Mesenteric fat pad (tissue), 1 donor: ENCODE data around the gene RBM10. TPM values are rescaled to one million over a fixed set of nuclear protein-coding genes. Genes with fewer than 3 reads are reported as not detected.
A peak's percentile ranks its signal among the peaks of the same experiment; 100 is the strongest.
"Not testable (repeated sequence)": the region's sequence is repeated elsewhere in the genome, so short reads cannot be mapped to it uniquely, and the experiment has no call there.

Experiments used
- DNase-seq: peaks from one replicate; pipeline ENCODE4 v3.0.0-alpha.2; 2020; ENCODE audit warnings: low spot score
- long read RNA-seq: library from polyadenylated mRNA; unstranded; transcript quantifications from one replicate; pipeline ENCODE4 v2.0.0, GENCODE V29; 2020
- total RNA-seq: library from RNA; stranded (reverse); fragmentation: NEBNext Ultra II Directional; extraction: Animal tissue kit (Norgen Biotek cat#: 25700); gene quantifications from one replicate; pipeline ENCODE4 v1.2.1, GENCODE V29; 2021
- donor health status: DM: yes; HTN: yes; CAD: no.

The RBM10 gene, protein sequence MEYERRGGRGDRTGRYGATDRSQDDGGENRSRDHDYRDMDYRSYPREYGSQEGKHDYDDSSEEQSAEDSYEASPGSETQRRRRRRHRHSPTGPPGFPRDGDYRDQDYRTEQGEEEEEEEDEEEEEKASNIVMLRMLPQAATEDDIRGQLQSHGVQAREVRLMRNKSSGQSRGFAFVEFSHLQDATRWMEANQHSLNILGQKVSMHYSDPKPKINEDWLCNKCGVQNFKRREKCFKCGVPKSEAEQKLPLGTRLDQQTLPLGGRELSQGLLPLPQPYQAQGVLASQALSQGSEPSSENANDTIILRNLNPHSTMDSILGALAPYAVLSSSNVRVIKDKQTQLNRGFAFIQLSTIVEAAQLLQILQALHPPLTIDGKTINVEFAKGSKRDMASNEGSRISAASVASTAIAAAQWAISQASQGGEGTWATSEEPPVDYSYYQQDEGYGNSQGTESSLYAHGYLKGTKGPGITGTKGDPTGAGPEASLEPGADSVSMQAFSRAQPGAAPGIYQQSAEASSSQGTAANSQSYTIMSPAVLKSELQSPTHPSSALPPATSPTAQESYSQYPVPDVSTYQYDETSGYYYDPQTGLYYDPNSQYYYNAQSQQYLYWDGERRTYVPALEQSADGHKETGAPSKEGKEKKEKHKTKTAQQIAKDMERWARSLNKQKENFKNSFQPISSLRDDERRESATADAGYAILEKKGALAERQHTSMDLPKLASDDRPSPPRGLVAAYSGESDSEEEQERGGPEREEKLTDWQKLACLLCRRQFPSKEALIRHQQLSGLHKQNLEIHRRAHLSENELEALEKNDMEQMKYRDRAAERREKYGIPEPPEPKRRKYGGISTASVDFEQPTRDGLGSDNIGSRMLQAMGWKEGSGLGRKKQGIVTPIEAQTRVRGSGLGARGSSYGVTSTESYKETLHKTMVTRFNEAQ
- 23.6 TPM for total RNA-seq
- long read RNA-seq, transcript RBM10-203 (24 exons, 3,747 nt), result major isoform, 7 of 49 reads
- long read RNA-seq, partial matches to known transcripts, result 22 of 49 reads
- long read RNA-seq, other reads (novel, unspliced or antisense), result 13 of 49 reads

DNA sequence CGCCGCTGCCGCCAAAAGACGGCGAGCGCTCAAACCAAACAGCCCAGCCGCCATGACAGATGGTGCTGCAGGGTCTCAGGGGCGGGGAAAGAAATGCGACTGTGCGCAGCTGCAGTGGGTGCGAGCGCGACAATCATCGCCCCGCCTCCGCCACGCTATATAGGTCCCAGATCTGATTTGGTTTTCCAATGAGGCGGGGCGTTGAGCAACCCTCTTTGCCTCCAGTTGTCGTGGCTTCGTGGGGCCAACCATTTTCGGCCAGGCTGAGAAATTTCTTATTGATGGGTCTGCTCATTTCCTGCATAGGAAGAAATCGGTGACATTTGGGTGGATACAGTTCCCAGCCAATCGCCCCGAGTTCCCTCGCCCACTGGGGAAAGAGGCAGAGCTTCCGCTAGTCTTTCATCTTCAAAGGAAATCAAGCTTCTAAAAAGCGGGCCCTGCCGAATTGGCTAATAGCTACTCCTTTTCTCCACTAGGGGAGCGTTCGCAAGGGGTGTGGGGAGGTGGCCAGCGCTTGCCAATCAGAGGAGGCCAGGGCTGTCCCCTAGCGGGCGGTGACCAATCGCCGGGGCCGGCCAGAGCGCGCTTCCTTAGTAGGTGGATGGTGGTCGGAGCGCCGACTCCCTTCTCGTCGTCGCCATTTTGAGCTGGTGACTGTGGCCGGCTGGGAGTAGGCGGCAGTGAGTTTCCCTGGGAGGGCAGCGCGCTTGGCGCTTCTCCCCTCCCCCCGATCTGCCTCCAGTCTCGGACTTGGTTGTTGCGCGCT, at the start of gene RBM10, which contains the start of gene NDUFB11:
TSS of gene RBM10 (plus strand) at position 596 of the 769 bp plus-strand sequence. CDS start 2,261 bp downstream, outside the sequence.
TSS of gene NDUFB11 (minus strand) at position 77 of the 769 bp plus-strand sequence. CDS start at position 54, 23 bp downstream.
- DNase-seq, result peak; percentile 95

DNA sequence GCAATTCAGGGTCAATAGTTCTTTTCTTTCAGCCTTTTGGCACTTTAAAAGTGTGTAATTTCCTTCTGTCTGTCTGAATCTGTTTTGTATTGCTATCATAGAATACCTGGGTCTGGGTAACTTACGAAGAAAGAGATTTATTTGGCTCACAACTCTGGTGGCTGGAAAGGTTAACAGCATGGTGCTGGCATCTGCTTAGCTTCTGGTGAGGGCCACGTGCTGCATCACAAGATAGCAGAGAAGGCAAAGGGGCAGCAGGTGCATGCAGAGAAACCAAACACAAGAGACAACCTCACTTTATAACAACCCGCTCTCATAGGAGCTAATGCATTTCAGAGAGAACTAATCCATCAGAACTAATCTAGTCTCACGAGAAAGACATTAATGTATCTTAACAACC, 48.0 kb upstream of the RBM10 start:
- DNase-seq, result no peak

DNA sequence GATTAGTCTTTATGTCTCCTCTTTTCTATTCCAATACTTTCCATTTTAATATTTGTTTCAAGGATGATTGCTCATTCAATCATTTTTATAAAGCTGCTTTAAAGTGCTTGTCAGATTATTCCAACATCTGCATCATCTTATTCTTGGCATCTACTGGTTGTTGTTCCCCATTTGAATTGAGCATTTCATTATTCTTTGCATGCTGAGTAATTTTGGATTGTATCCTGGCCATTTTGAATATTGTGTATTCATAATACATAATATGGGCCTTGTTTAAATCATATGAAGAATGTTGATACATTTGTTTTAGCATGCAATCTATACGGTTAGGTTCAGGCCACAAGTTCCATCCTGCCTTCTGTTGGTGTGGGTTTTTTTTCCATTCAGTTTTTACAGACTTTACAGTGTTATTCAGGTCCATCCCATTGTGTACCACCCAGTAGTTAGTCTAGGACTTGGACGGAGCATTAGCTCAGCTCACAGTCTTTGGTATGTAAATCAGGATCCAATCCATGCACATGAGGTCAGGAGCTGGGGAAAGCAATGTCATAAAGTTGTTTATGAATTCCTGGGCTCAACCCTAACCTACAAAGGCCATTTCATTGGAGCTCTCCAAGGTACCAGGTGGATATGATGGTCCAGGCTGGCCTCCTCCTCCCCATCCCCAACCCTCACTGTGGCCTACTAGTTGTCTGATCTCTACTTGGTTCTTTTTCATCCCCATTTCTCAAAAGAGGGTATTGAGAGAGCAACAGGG, 46.5 kb upstream of the RBM10 start:
- DNase-seq, result peak; percentile 1

DNA sequence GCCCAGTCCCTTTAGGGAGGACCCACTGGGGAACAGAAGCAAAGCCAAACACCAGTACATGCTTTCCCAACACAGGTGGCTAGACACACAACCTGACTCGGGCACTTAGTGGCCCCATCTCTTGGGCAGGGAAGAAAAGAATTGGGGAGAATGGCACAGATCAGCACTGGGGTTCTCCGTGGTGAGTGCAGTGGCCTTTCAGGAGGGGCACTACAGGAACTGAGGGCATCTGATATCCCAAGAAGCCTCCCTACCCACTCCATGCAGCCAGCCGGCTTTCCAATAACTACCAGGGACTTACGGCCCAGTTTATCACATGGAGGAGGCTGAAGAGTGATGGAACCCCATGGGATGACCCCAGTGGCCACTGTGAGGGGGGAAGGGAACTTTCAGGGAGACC, 43.8 kb upstream of the RBM10 start:
- peak; percentile 20 for DNase-seq

DNA sequence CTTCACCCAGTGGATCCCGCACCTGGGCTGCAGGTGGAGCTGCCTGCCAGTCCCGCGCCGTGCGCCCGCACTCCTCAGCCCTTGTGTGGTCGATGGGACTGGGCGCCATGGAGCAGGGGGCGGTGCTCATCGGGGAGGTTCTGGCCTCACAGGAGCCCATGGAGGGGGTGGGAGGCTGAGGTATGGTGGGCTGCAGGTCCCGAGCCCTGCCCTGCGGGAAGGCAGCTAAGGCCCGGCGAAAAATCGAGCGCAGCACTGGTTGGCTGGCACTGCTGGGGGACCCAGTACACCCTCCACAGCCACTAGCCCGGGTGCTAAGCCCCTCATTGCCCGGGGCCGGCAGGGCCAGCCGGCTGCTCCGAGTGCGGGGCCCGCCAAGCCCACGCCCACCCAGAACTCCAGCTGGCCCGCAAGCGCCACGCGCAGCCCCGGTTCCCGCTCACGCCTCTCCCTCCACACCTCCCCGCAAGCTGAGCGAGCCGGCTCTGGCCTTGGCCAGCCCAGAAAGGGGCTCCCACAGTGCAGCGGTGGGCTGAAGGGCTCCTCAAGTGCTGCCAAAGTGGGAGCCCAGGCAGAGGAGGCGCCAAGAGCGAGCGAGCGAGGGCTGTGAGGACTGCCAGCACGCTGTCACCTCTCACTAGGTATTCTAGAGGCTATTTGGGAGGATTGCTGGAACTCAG, 33.9 kb upstream of the RBM10 start:
- DNase-seq, result not testable (repeated sequence)

DNA sequence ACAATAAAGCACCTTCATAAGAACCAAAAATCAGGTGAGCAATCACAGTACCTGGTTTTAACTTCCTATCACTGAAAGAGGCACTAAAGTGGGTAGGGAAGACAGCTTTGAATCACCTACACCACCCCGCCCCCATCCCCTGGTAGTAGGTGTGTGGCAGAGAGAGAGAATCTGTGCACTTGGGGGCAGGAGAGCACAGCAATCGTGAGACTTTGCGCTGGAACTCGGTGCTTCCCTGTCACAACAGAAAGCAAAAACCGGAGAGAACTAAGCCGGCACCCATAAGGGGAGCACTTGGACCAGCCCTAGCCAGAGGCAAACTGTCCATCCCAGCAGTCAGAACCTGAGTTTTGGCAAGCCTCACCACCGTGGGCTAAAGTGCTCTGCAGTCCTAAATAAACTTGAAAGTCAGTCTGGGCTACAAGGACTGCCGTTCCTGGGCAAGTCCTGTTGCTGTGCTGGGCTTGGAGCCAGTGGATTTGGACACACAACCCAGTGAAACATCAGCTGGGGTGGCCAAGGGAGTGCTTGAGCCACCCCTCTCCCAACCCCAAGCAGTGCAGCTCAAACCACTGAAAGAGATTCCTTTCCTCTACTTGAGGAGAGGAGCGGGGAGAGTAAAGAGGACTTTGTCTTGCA, 32.6 kb upstream of the RBM10 start:
- no peak for DNase-seq

DNA sequence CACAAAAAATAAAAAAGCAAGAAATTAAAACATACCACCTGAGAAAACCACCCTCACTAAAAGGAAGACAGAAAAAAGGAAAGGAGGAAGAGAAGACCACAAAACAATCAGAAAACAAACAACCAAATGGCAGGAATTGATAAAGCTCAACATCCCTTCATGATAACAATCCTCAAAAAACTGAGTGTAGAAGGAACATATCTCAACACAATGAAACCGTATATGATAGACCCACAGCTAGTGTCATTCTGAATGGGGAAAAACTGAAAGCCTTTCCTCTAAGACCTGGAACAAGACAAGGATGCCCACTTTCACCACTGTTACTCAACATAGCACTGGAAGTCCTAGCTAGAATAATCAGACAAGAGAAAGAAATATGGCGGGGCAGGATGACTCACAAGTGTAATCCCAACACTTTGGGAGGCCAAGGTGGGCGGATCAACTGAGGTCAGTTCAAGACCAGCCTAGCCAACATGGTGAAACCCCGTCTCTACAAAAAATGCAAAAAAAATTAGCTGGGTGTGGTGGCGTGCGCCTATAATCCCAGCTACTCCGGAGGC, 28.4 kb upstream of the RBM10 start:
- DNase-seq, result peak; percentile 53

DNA sequence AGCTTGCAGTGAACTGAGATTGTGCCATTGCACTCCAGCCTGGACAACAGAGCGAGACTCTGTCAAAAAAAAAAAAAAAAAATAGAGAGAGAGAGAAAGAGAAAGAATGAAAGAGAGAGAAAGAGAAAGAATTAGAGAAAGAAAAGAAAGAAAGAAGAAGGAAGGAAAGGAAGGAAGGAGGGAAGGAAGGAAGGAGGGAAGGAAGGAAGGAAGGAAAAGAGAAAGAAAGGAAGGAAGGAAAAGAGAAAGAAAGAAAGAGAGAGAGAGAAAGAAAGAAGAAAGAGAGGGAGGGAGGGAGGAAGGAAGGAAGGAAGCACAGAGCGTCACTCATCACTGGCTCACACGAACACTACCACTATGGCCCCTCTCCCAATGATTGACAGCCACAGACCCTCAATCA, 20.6 kb upstream of the RBM10 start:
- not testable (repeated sequence) for DNase-seq

DNA sequence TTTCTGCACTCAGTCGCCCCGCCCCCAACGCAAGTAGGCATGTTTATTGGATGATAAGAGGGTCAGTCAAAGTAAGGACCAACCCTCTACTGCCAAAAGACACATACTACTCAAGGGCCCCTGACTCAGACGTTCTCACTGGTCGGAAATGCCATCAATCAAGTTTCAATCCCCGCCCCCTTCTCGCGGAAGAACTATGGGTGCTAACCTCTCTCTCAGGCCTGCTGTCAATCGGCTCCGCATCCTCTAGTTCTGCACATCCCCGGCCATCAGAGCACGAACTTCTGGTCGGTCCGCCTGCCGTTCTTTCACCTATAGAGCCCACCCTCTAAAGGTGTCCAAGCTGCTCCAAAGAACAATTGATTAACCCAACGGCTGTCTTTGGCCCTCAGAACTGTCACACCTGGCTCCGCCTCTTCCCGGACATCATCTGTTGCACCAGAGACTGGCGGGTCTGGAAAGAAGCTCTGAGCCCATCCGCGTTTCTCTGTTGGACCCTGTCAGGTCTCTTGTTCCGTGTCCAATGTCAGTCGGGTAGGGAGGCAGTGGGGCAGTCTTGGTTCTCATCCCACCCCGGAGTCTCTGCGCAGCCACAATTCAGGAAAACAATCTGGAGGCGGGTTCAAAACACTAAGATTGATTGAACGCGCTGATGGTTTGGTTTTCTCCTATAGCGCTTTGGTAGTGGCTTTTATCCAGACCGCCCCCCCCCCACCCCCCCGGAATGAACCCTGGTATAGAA, 15.7 kb upstream of the RBM10 start:
- DNase-seq, result peak; percentile 90

DNA sequence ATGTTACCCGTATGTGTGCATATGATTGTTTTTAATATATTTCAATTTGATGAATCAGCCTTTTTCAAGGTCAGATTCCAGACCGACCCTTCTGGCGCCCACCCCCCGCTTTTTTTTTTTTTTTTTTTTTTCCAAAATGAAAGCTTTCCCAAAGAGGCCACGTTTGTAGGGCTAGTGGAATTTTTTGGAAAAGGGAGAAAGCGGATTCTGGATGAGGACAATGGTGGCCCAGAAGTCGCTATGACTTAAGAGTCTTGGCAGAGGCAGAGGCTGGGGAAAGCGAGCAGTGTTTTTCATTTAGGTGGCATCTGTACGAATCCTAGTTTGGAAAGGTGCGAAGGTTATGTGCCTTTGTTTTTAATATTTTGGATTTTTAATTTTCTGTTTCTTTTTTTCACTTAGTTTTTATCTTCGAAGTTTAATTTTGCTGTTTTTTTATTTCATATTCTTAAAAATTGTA, 15.1 kb upstream of the RBM10 start:
- peak; percentile 2 for DNase-seq

DNA sequence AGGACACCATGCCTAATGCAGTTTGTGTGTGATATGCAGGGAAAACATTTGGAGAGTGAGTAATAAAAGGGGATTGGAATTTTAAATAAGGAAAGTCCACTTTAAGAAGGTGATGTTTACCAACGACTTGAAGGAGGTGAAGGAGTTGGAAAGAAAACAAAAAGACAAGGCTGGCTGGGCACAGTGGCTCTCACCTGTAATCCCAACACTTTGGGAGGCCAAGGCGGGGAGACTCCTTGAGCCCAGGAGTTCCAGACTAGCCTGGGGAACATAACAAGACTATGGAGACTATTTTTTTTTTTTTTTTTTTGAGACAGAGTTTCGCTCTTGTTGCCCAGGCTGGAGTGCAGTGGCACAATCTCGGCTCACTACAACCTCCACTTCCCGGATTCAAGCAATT, 11.5 kb upstream of the RBM10 start:
- DNase-seq, result peak; percentile 18

DNA sequence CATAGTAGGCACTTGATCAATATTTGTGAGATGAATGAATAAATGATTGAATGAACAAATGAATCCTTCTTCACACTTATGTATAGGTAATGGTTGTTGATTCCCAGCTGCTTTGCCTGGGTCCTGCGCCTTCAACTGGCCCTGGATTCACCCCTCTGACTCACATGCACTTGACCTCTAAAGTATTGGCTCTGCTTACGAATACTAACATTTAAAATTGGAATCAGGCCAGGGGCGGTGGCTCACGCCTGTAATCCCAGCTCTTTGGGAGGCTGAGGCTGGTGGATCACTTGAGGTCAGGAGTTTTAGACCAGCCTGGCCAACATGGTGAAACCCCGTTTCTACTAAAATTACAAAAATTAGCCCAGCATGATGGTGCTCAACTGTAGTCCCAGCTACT, 9.4 kb upstream of the RBM10 start:
- peak; percentile 20 for DNase-seq

DNA sequence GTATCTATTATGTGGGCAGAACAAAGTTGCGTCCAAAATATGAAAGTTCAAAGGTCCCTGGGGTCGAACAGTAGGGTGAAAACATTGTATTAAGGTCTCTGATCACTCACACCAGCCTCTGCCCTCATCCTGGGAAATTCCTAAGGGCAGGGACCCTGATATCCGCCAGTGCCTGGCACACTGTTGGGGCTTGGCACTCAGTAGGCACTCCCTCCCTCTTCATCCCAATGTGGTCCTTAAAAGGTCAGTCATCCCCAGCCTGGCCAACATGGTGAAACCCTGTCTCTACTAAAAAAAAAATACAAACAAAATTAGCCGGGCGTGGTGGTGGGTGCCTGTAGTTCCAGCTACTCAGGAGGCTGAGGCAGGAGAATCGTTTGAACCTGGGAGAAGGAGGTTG, 6.8 kb upstream of the RBM10 start:
- DNase-seq, result peak; percentile 45

DNA sequence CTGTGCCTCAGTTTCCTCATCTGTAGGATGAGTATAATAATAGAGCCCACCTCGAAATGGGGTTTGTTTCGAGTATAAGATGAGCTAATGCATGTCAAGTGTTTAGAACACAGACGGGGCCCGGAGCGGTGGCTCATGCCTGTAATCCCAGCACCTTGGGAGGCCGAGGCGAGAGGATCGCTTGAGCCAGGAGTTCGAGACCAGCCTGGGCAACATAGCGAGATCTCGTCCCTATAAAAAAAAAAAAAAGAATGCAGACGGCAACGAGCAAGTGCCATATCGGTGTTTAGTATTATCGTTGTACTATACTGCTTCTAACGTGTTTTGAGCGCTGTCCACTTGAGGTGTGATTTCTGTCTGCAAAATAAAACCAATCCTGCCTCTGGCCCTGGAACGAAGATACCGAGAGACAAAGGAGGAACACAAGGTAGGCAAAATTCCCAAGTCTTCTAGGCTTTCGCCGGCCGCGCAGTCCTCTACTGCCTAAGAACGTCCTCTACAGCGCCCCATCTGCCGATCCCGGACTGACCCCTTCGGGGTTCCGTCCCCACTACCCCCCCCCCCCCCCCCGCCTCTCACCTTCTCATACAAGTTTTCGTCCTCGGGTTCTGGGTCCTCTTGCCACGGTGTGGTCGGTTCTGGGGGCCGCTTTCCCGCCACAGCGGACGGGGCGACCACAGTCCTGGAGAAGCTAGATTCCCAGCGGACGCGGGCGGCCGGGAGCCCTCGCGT, 961 bp upstream of the RBM10 start:
- DNase-seq, result peak; percentile 80

DNA sequence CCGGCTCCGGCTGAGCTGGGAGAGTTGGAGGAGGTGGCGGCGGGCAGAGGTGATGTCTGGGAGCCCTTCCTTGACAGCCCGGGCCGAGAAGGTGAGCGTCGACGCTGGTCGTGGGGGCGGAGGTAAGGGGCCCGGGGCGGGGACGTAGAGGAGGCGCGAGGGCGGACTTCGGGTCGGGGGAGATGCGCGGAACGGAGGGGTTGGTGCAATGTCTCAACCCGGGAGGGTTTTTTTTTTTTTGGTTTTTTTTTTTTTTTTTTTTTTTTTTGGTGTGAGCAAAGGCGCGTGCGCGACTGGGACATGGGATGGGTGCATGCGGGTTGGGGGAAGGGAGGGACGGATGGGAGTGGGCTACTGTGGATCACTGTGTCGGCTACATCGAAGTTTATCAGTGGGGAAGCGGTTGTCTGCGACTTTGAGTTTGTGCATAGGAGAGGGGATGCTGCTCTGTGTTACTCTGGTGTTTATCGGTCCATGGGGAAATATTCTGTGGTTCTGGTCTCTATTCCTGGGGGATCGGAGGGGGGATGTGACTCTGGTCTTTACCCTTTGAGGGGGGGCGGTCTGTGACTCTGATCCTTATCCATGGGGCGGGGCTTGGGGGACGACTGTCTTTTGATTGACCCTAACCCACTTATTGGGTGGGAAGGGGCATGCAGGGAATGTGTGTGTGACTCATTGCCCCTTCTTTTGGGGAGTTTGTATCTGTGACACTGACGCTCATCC, 537 bp downstream of the RBM10 start:
- peak; percentile 81 for DNase-seq

DNA sequence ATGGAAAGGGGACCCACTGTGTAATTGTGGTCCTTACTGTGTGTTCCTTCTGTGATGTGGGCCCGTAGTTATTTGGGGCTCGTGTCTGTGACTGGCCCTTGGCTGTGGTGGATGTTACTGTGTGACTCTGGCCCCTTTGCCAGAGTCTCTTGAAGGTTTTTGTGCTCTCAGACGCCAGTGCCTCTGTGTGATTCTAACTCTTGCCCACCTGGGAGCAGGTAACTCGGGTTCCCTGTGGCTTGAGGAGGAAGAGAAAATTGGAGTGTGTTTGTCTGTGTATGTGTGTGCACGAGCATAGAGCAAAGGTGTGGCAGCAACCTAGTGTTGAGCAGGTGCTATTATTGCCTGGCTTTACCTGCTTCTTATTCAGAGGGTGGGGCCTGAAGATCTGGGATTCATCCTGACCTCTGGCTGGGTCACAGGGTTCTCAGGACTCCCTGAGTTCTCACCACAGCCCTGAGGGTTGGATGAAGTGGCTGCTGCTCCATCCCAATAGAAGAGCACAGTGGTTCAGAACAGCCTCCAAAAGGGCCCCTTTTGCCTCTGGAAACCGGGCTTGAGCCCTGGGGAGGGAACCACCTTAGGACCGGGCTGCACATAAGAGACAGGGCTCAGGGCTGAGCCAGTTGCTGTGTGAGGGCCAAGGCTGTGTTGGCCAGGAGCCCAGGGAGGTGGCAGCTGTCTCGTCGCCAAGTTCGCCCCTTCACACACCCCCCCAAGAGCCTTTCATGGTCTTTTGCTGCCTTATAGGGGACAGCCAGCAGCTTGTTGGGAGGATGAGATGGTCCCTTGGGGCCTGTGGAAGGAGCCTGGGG, 1.3 kb downstream of the RBM10 start:
- peak; percentile 79 for DNase-seq
